GM21515 (cell line): Measurements from ENCODE around the gene NKX6-2.
"Not testable (repeated sequence)": the region's sequence is repeated elsewhere in the genome, so short reads cannot be mapped to it uniquely, and the experiment has no call there.

Experiments used
- ATAC-seq: cut with Tn5 transposase; IDR thresholded peaks from one replicate; pipeline ENCODE4 v1.9.1; 2021; ENCODE audit not compliant: unreplicated experiment

Gene NKX6-2

DNA sequence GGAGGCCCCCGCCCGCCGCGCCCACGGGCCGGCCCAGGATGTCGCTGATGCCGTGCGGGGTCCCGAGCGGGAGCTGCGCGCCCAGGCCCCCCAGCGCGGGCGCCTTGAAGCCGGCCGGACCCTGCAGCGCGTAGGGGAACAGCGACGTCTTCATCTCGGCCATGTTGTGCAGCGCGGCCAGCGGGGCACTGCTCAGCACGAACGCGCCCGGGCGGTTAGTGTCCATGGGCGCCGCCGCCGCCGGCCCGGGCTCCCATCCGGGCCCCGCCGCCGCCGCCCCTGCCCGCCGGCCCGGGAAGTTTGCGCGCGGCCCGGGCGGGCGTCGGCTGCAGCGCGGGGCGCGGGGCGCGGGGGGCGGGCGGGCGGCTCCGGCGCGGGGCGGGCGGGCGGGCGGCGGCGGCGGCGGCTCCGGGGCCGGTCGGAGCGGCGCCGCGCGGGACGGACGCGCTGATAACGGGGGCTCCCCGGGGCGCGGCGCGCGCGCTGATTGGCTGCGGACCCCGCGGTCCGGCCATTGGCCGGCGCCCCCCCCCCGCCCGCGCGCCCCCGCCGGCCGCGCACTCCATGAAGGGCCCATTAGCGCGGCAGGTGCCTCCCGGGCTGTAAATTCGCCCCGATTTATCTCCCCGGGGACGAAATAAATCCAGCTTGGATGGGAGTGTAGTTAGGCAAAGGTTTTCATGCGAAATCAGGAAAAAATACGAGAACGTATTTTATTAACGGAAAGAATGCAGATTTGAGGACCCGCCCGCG lies at the start of gene NKX6-2:
TSS of gene NKX6-2 (minus strand) at position 425 of the 753 bp plus-strand sequence. CDS start at position 226, 199 bp downstream.
- ATAC-seq = no peak

GRCh38 chr10:132834891-132835847 lies 49.2 kb upstream of the NKX6-2 start:
- no peak for ATAC-seq

DNA sequence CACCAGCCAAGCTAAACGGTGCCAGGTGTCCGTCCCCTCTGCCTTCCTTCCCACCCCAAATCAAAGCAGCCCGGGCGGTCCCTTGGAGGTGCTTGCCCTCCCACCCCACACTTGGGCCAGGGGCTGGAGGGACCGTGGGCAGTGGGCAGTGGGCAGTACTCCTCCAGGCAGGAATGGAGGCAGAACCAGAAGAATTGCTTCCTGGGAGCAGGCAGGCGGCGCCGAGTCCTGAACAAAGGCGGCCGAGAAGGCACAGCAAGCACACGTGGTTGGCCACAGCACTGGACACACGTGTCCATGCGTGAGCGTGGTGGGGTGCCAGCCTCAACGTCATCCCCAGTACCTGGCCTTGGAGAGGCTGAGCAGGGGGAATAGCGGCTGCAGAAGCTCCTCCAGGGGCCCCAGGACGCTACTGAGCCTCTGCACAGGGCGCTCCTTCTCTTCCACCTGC lies 48.4 kb upstream of the NKX6-2 start:
- no peak for ATAC-seq

DNA sequence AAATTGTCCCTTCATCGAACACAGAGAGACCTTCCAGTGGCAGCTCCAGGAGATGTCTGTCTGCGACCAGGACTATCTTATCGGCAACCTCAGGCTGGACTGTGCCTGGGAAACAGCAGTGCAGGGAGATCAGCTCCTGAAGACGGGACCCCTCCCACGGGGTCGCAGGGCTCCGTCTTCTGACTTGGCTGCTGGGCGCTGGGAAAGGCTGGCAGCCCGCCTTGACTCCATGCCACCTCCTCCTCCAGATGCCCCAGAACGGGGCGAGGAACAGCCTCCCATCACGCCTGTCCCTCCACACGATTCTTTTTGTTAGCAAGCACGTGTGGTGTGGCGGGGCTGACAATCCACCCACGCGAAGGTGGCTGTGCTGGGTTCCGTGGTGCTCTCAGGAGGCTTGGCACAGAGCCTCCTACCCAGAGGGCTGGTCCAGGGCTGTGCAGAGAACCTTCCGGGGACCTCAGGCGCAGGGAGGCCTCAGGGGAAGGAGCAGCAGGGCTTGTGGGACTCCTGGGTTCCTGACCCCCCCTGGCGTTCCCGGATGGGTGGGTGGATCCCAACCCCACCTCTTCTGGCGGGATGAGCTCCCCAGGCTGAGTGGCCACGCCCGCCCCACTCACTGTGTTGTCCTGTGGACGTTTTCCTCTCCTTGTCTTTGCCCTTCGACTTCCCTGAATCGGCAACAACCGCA lies 47.6 kb upstream of the NKX6-2 start:
- no peak for ATAC-seq

GRCh38 chr10:132832186-132832969 lies 46.4 kb upstream of the NKX6-2 start:
- ATAC-seq = no peak

DNA sequence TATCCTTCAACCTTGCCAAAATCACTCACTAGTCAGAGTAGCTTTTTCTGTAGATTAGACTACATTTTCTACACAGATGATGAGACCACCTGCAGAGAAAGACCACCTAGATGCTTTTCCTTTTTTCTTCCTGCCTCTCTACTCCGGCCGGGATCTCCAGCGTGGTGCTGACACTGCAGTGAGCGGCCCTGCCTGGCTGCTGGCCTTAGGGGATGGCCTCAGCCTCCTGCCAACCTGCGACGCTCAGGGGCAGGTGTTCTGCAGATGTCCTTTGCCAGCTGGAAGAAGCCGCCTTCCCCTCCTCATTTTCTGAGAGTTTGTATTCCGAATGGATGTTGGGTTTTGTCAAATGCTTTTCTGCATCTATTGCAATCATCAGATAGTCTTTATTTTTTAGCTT lies 43.5 kb upstream of the NKX6-2 start:
- no peak for ATAC-seq

GRCh38 chr10:132828681-132829080 lies 42.7 kb upstream of the NKX6-2 start:
- ATAC-seq = no peak

DNA sequence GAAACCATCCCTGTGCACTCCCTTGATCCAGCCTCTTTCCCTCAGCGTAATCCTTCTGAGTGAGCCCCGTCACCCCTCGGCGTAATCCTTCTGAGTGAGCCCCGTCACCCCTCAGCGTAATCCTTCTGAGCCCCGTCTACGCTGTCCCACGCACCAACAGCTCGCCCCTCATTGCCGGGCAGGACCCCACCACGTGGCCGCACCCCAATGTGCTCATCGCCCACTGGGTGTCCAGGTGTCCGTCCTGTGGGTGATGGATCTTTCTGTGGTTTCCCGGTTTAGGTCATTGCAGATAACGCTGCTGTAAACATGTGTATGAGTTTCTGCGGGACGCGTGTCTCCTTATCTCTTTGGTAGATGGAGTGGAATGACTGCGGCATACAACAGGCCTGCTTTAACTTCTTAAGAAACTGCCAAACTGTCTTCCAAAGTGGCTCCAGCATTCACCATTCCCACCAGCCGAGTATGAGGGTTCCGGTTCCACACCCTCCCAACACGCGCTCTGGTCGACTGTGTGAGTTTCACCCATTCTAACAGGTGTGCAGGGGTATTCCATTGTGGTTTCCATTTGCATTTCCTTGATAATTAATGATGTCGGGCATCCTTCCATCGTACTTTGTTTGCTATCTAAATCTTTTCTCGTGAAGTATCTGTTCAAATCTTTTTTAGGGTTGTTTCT lies 42.1 kb upstream of the NKX6-2 start:
- ATAC-seq = no peak

DNA sequence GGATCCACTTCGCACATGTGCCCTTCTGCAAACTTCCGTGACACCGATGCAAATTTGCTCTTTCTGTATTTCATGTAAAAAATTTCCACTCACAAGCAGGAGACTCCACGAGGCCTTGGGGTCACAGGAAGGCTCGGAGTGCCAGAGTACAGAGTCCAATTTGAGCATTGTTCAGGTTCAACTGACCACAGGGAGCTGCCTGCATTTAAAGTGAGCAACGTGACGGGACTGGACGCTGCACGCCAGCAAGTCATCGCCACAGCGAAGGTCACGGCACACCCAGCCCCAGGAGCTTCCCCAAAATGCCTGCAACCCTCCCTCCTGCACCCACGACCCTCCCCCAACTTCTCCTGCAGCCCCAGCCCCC lies 41.5 kb upstream of the NKX6-2 start:
- no peak for ATAC-seq

GRCh38 chr10:132826524-132827422 lies 40.8 kb upstream of the NKX6-2 start:
- no peak for ATAC-seq

- ATAC-seq = not testable (repeated sequence)
Measured at GRCh38 chr10:132825783-132826523, 40.0 kb upstream of the NKX6-2 start.

DNA sequence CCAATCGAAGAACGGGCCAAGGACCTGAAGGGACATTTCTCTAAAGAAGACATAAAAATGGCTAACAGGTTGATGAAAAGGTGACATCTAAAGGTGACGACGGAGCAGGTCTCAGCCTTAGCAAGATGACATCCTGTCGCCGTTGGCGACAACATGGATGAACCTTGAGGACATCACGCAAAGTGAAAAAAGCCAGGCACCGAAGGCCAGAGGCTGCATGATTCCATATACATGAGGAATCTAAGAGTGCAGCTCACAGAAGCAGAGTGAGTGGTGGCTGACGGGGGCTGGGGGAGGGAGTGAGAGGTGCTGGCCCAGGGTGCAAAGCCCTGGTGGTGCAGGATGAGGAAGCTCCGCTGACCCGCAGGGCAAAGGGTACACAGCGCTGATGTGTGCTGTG lies 34.1 kb upstream of the NKX6-2 start:
- ATAC-seq = no peak

- ATAC-seq = no peak
Measured at GRCh38 chr10:132817701-132818211, 31.8 kb upstream of the NKX6-2 start.

GRCh38 chr10:132816718-132817117 lies 30.8 kb upstream of the NKX6-2 start:
- no peak for ATAC-seq

GRCh38 chr10:132815168-132815857 lies 29.4 kb upstream of the NKX6-2 start:
- ATAC-seq = no peak

GRCh38 chr10:132814469-132814856 lies 28.5 kb upstream of the NKX6-2 start:
- no peak for ATAC-seq
